ENCODE results near the gene SRM. TPM values are rescaled to one million over a fixed set of nuclear protein-coding genes. Genes with fewer than 3 reads are reported as not detected.

Gene SRM
- total and polyA plus RNA-seq, 2 of the 13 experiments (the other 11 are each of a cell fraction or from before 2014, with no cell fraction given) = 27.9 to 31.8 TPM

GRCh38 chr1:11059968-11060830 lies at the start of gene SRM (continued):
- TF ChIP-seq ZNF609 (CRISPR knock-in tag; IDR thresholded peaks at IDR 0.05; ENCODE audit: borderline replicate concordance) = no peak
- no peak for TF ChIP-seq ZNF350 (CRISPR knock-in tag; IDR thresholded peaks at IDR 0.05; ENCODE audit: borderline replicate concordance, low read depth)
- 0 out of 2 replicates have a peak, but pooled peaks have one; percentile 35 for TF ChIP-seq CREB3 (CRISPR knock-in tag; IDR thresholded peaks at IDR 0.05)
- TF ChIP-seq EP300 (IDR thresholded peaks at IDR 0.05; ENCODE audit: low read depth in 2 of 2, low read length in 2 of 2) = no peak
- no peak for TF ChIP-seq EP300 (CRISPR knock-in tag; IDR thresholded peaks at IDR 0.05; ENCODE audit: borderline replicate concordance)
- no peak for TF ChIP-seq ZNF142 (CRISPR knock-in tag; IDR thresholded peaks at IDR 0.05)
- no peak for TF ChIP-seq ZNF619 (CRISPR knock-in tag; IDR thresholded peaks at IDR 0.05)
- TF ChIP-seq RAD21 (CRISPR knock-in tag; IDR thresholded peaks at IDR 0.05) = peak; percentile 32
- TF ChIP-seq SIX4 (CRISPR knock-in tag; IDR thresholded peaks at IDR 0.05) = no peak
- TF ChIP-seq ZNF335 (CRISPR knock-in tag; IDR thresholded peaks at IDR 0.05) = no peak
- no peak for TF ChIP-seq PCBP2 (optimal IDR thresholded peaks at IDR 0.05; ENCODE audit: low read depth, low read length, poor library complexity, severe bottlenecking)
- no peak for TF ChIP-seq HNRNPK (IDR thresholded peaks at IDR 0.05; ENCODE audit: low read depth, low read length, poor library complexity, severe bottlenecking)
- TF ChIP-seq NFYB (CRISPR knock-in tag; IDR thresholded peaks at IDR 0.05) = peak; percentile 78
- TF ChIP-seq GRHL1 (CRISPR knock-in tag; conservative IDR thresholded peaks at IDR 0.05) = no peak
- TF ChIP-seq FOXK2 (IDR thresholded peaks at IDR 0.05) = no peak
